CD8-positive, alpha-beta memory T cell (primary cell): Measurements from ENCODE around the gene CAPN5. TPM values are rescaled to one million over a fixed set of nuclear protein-coding genes. Genes with fewer than 3 reads are reported as not detected.
"Not testable (repeated sequence)": the region's sequence is repeated elsewhere in the genome, so short reads cannot be mapped to it uniquely, and the experiment has no call there.

ENCODE experiments used
- CTCF ChIA-PET: fragments of 350-600 bp; sonication (Branson Sonifier 250); formaldehyde crosslinking; loops from one replicate; lab custom pipeline; 2021; ENCODE audit warnings: antibody characterized with exemption; lab: Charles Lee
- POLR2A ChIA-PET: fragments of 350-600 bp; sonication (Branson Sonifier 250); formaldehyde crosslinking; loops from one replicate; lab custom pipeline; 2021; ENCODE audit warnings: antibody characterized with exemption; lab: Charles Lee
- DNase-seq, 5 donors: peaks; one replicate each; pipeline versions ENCODE4 v3.0.0 to v3.0.0-alpha.2; 2020 to 2022; ENCODE audit warnings: mixed read lengths in 1 of 5
- H3K27ac ChIP-seq: one replicate; pipeline ENCODE4 v1.7.0; 2013; ENCODE audit warnings: low read depth, mild to moderate bottlenecking, low read length, moderate library complexity
- H3K27me3 ChIP-seq: 2 replicates; pipeline ENCODE4 v1.7.0; 2013; ENCODE audit warnings: low read length, mild to moderate bottlenecking; ENCODE audit not compliant: insufficient read depth, poor library complexity, severe bottlenecking
- H3K36me3 ChIP-seq: 2 replicates; pipeline ENCODE4 v1.7.0; 2013; ENCODE audit warnings: mild to moderate bottlenecking, low read length, moderate library complexity; ENCODE audit not compliant: insufficient read depth
- H3K4me1 ChIP-seq: 2 replicates; pipeline ENCODE4 v1.7.0; 2013; ENCODE audit warnings: mild to moderate bottlenecking, low read length, moderate library complexity; ENCODE audit not compliant: insufficient read depth
- H3K4me3 ChIP-seq: 2 replicates; pipeline ENCODE4 v1.7.0; 2013; ENCODE audit warnings: mild to moderate bottlenecking, low read length
- H3K9me3 ChIP-seq: 2 replicates; pipeline ENCODE4 v1.7.0; 2013; ENCODE audit warnings: mild to moderate bottlenecking, low read length
- H3K27ac Mint-ChIP-seq, 8 donors: one replicate each; pipeline ENCODE4 v1.8.0; 2020 to 2021; ENCODE audit warnings: mixed read lengths in 8 of 8, mild to moderate bottlenecking in 6 of 8, inconsistent platforms in 3 of 8, moderate library complexity in 3 of 8
- H3K27me3 Mint-ChIP-seq, 2 donors: one replicate each; pipeline ENCODE4 v1.8.0; 2020 to 2021; ENCODE audit warnings: mixed read lengths in 2 of 2, mild to moderate bottlenecking in 1 of 2, moderate library complexity in 1 of 2
- H3K36me3 Mint-ChIP-seq, 3 donors: one replicate each; pipeline ENCODE4 v1.8.0; 2020 to 2021; ENCODE audit warnings: mixed read lengths in 3 of 3, inconsistent platforms in 1 of 3, mild to moderate bottlenecking in 1 of 3
- H3K4me1 Mint-ChIP-seq, 3 donors: one replicate each; pipeline ENCODE4 v1.8.0; 2020 to 2021; ENCODE audit warnings: mixed read lengths in 3 of 3, inconsistent platforms in 1 of 3, mild to moderate bottlenecking in 1 of 3
- H3K4me3 Mint-ChIP-seq, 7 donors: one replicate each; pipeline ENCODE4 v1.8.0; 2020 to 2021; ENCODE audit warnings: mixed read lengths in 7 of 7, mild to moderate bottlenecking in 6 of 7, moderate library complexity in 4 of 7, inconsistent platforms in 2 of 7
- H3K9me3 Mint-ChIP-seq, 5 donors: one replicate each; pipeline ENCODE4 v1.8.0; 2020 to 2022; ENCODE audit warnings: mixed read lengths in 5 of 5, mild to moderate bottlenecking in 3 of 5, moderate library complexity in 2 of 5, inconsistent platforms in 1 of 5
- polyA plus RNA-seq: library from polyadenylated mRNA; unstranded; fragments of 300-500 nt; fragmentation: Illumina TruSeq; gene quantifications from one replicate; pipeline ENCODE4 v1.2.3, GENCODE V29; 2021
- total RNA-seq, 2 experiments: library from RNA; stranded (reverse); gene quantifications; one replicate each; pipeline ENCODE4 v1.2.3, GENCODE V29; 2021

CAPN5 gene
- total and polyA plus RNA-seq, 3 experiments from 2014 or later: 0.78 to 3.4 (median 1.1) TPM

DNA sequence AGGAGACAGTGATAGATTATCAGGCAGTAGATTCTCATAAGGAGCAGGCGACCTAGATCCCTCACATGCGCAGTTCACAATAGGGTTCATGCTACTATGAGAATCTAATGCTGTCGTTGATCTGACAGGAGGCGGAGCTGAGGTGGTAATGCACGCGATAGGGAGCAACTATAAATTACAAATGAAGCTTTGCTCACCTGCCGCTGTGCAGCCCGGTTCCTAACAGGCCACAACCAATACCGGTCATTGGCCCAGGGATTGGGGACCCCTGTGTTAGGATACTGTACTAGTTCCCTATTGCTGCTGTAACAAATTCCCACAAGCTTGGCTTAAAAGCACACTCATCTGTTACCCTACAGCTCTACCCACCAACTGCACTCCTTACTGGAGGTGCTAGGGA is 21.9 kb upstream of the CAPN5 start:
- peaks cover 15% of the 10 kb centered on the region for H3K4me1 ChIP-seq
- POLR2A ChIA-PET: no interaction called here
- H3K27ac Mint-ChIP-seq: no peak overlapping the region
- peaks cover 0 to 6% (median 1%) of the 10 kb centered on the region in 3 donors for H3K36me3 Mint-ChIP-seq
- peaks cover 8 to 13% (median 12%) of the 10 kb centered on the region in 3 donors for H3K4me1 Mint-ChIP-seq
- CTCF ChIA-PET: interaction anchor here (0.8 to 2.2 kb wide), 8 partner anchors 9 to 143 kb away, joined by 3 to 31 read pairs (median 3); partner anchors contain the start of genes B3GNT6 and CAPN5
- DNase-seq: no peak
- no peaks in the 10 kb centered on the region for H3K9me3 ChIP-seq
- H3K36me3 ChIP-seq: no peaks in the 10 kb centered on the region
- H3K27ac ChIP-seq: no peak overlapping the region
- H3K27me3 ChIP-seq: peaks cover 7% of the 10 kb centered on the region
- H3K27me3 Mint-ChIP-seq: peaks cover 29 to 39% of the 10 kb centered on the region in 2 donors
- no peak overlapping the region for H3K4me3 Mint-ChIP-seq
- no peak overlapping the region for H3K4me3 ChIP-seq
- no peaks in the 10 kb centered on the region for H3K9me3 Mint-ChIP-seq

DNA sequence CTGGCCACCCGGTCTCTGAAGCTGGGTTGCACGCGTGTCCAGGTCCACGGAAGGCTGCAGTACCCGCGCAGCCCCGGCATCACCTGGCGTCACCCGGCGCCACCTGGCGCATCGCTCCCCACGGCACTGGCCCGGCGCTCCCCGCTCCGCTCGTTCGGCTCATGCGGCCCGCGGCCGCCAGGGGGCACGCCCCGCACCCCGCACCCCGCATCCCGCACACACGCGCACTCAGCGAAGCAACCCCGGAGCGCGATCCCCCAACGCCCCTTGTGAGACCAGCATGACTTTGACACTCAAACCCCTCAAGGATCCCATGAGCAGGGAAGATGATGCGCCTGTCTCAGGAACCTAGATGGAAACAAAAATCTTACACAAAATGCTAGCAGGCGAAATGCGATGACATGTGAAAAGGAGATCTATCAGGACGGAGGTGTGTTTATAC is 20.7 kb upstream of the CAPN5 start:
- peak; percentile 21 to 66 (median 49) for DNase-seq
- H3K27ac Mint-ChIP-seq: peak overlapping the region in 2 of 8 donors; percentile 42 to 66

DNA sequence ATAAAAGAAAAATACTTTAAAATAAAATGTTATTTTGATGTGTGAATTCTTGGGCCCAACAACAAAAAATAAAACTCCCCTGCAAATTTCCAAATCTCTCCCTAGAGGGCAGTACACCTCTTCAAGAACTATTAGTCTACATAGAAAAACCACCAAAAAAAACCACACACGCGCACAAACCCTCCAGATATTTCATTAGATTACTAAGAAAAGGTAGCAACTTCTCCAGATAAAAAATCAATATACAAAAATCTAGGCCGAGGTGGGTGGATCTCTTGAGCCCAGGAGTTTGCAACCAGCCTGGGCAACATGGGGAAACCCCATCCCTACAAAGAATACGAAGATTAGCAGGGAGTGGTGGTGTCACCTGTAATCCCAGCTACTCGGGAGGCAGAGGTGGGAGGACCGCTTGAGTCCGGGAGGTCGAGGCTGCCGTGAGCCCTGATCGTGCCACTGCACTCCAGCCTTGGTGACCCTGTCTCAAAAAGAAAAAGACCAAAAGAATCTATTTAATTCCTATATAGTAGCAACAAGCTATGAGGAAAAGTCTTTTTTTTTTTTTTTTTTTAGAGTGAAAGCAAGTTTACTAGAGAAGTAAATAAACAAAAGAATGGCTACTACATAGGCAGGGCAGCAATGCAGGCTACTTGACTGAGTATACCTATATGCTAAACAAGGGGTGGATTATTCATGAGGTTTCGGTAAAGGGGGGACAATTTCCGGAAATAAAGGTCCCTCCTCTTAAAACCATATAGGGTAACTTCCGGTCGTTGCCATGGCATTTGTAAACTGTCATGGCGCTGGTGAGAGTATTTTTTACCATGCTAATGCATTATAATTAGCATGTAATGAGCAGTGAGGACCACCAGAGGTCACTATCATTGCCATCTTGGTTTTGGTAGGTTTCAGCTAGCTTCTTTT is 19.5 kb upstream of the CAPN5 start:
- peak overlapping the region; percentile 57 to 73 (median 69) for H3K4me3 Mint-ChIP-seq
- peaks cover 23 to 24% of the 10 kb centered on the region in 2 donors for H3K27me3 Mint-ChIP-seq
- H3K36me3 Mint-ChIP-seq: peaks cover 0 to 6% (median 0%) of the 10 kb centered on the region in 3 donors
- H3K4me1 Mint-ChIP-seq: peaks cover 8 to 12% (median 10%) of the 10 kb centered on the region in 3 donors
- H3K4me1 ChIP-seq: peaks cover 15% of the 10 kb centered on the region
- H3K9me3 ChIP-seq: no peaks in the 10 kb centered on the region
- peak overlapping the region; percentile 9 to 89 (median 70) for H3K27ac Mint-ChIP-seq
- no peaks in the 10 kb centered on the region for H3K36me3 ChIP-seq
- POLR2A ChIA-PET: interaction anchor here (0.6 to 1.5 kb wide), 9 partner anchors 18 to 1084 kb away, joined by 3 to 6 read pairs (median 4); partner anchors contain the start of gene CAPN5
- DNase-seq: peak; percentile 59 to 92 (median 89)
- peaks cover 5% of the 10 kb centered on the region for H3K27me3 ChIP-seq
- no peaks in the 10 kb centered on the region for H3K9me3 Mint-ChIP-seq
- CTCF ChIA-PET: interaction anchor here (0.7 to 3.2 kb wide), 11 partner anchors 12 to 947 kb away, joined by 3 to 75 read pairs (median 6); partner anchors contain the start of genes CAPN5 and INTS4
- peak overlapping the region; percentile 58 for H3K4me3 ChIP-seq
- peak overlapping the region; percentile 25 for H3K27ac ChIP-seq

More for the DNA sequence above, 20.7 kb upstream of the CAPN5 start:
- Mint-ChIP-seq H3K4me3 (peak overlapping the region in 3 of 7 donors; percentile 9 to 47 (median 13)), H3K36me3 (peaks cover 0 to 6% (median 1%) of the 10 kb centered on the region in 3 donors), H3K4me1 (peaks cover 8 to 12% (median 10%) of the 10 kb centered on the region in 3 donors), H3K9me3 (no peaks in the 10 kb centered on the region), H3K27me3 (peaks cover 28 to 32% of the 10 kb centered on the region in 2 donors)
- ChIA-PET POLR2A (no interaction called here), CTCF (interaction anchor here (0.9 to 2.2 kb wide), 5 partner anchors 11 to 80 kb away, joined by 3 to 31 read pairs (median 4); partner anchors contain the start of gene B3GNT6)
- peaks cover 7% of the 10 kb centered on the region for H3K27me3 ChIP-seq
- H3K36me3 ChIP-seq: no peaks in the 10 kb centered on the region
- H3K4me3 ChIP-seq: no peak overlapping the region
- no peak overlapping the region for H3K27ac ChIP-seq
- H3K4me1 ChIP-seq: peaks cover 15% of the 10 kb centered on the region
- no peaks in the 10 kb centered on the region for H3K9me3 ChIP-seq

DNA sequence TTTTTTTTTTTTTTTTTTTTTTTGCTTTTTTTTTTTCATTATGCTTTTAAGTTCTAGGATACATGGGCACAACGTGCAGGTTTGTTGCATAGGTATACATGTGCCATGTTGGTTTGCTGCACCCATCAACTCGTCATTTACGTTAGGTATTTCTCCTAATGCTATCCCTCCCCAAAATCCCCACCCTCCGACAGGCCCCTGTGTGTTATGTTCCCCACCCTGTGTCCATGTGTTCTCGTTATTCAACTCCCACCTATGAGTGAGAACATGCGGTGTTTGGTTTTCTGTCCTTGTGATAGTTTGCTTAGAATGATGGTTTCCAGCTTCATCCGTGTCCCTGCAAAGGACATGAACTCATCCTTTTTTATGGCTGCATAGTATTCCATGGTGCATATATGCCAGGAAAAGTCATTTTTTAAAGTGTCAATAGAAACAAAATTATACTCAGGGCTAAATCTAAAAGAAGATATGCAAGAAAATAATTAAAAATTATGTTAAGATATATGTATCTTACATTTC is 18.8 kb upstream of the CAPN5 start:
- not testable (repeated sequence) for H3K27ac ChIP-seq, H3K36me3 Mint-ChIP-seq, H3K4me3 ChIP-seq, H3K9me3 ChIP-seq, H3K9me3 Mint-ChIP-seq, H3K36me3 ChIP-seq, H3K27me3 ChIP-seq, DNase-seq
- peak overlapping the region in 2 of 8 donors; percentile 47 to 72 for H3K27ac Mint-ChIP-seq
- peak overlapping the region in 1 of 7 donors; percentile 57 for H3K4me3 Mint-ChIP-seq
- peaks cover 8 to 12% (median 10%) of the 10 kb centered on the region in 3 donors for H3K4me1 Mint-ChIP-seq
- H3K27me3 Mint-ChIP-seq: peaks cover 17 to 18% of the 10 kb centered on the region in 2 donors
- H3K4me1 ChIP-seq: peaks cover 15% of the 10 kb centered on the region
- ChIA-PET CTCF (interaction anchor here (1.0 to 3.2 kb wide), 10 partner anchors 11 to 947 kb away, joined by 3 to 75 read pairs (median 6); partner anchors contain the start of genes CAPN5 and INTS4), POLR2A (interaction anchor here (0.6 to 1.5 kb wide), 7 partner anchors 18 to 1083 kb away, joined by 3 to 6 read pairs (median 4); no protein-coding TSS in a partner anchor)

DNA sequence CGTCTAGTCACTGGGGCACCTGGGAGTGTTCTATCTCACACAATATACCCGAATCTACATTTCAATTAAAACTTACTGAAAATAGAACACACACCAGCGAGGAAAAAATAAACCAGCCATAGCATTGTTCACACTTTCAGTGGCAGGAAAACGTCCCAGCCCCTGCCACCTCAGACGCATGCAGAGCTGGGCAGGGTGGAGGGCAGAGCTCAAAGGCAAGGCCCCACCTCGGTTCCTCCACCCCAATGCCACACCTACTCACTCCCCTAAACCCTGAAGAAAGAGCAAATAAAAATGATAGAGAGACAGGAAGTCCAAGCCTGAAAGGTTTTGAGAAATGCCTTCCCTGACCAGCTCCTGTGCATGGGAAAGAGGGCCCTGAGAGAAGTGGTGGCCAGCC is 17.7 kb upstream of the CAPN5 start:
- Mint-ChIP-seq H3K36me3 (peaks cover 0 to 2% (median 0%) of the 10 kb centered on the region in 3 donors), H3K4me3 (peak overlapping the region in 1 of 7 donors; percentile 7), H3K4me1 (peaks cover 8 to 12% (median 10%) of the 10 kb centered on the region in 3 donors), H3K27ac (peak overlapping the region in 1 of 8 donors; percentile 11), H3K27me3 (peaks cover 13 to 16% of the 10 kb centered on the region in 2 donors), H3K9me3 (no peaks in the 10 kb centered on the region)
- POLR2A ChIA-PET: no interaction called here
- CTCF ChIA-PET: interaction anchor here (2.0 to 3.2 kb wide), 3 partner anchors 33 to 65 kb away, joined by 6 to 75 read pairs (median 10); no protein-coding TSS in a partner anchor
- Histone ChIP-seq H3K36me3 (no peaks in the 10 kb centered on the region), H3K4me1 (peaks cover 15% of the 10 kb centered on the region), H3K27ac (no peak overlapping the region), H3K27me3 (peaks cover 5% of the 10 kb centered on the region), H3K9me3 (no peaks in the 10 kb centered on the region), H3K4me3 (no peak overlapping the region)
- DNase-seq: no peak

DNA sequence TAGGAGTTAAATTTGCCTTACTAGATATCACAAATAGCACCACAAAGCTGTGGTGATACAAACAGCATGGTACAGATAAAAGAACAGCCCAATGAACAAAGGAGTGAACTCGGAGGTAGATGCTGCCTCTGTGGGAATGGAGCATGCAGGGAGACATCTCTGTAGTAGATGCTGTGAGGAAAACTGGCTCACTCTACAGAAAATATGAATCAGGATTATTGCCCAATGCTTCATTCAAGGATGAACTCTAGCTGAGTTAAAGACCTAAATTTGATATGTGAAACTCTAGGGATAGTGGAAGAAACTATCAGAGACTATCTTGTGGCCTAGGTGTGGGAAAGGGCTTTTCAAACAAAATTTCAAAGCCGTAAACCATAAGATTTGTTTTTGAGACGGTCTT is 15.3 kb upstream of the CAPN5 start:
- Mint-ChIP-seq H3K4me3 (no peak overlapping the region), H3K36me3 (no peaks in the 10 kb centered on the region), H3K27ac (peak overlapping the region in 1 of 8 donors; percentile 40), H3K9me3 (peaks cover 2 to 8% (median 4%) of the 10 kb centered on the region in 5 donors), H3K27me3 (peaks cover 0 to 6% of the 10 kb centered on the region in 2 donors), H3K4me1 (peaks cover 4 to 8% (median 5%) of the 10 kb centered on the region in 3 donors)
- no peak for DNase-seq
- POLR2A ChIA-PET: no interaction called here
- Histone ChIP-seq H3K27ac (no peak overlapping the region), H3K36me3 (no peaks in the 10 kb centered on the region), H3K4me1 (peaks cover 8% of the 10 kb centered on the region), H3K4me3 (no peak overlapping the region), H3K9me3 (no peaks in the 10 kb centered on the region), H3K27me3 (no peaks in the 10 kb centered on the region)
- CTCF ChIA-PET: interaction anchor here (4.7 kb wide), 1 partner anchor 39 kb away, joined by 19 read pairs; no protein-coding TSS in a partner anchor

DNA sequence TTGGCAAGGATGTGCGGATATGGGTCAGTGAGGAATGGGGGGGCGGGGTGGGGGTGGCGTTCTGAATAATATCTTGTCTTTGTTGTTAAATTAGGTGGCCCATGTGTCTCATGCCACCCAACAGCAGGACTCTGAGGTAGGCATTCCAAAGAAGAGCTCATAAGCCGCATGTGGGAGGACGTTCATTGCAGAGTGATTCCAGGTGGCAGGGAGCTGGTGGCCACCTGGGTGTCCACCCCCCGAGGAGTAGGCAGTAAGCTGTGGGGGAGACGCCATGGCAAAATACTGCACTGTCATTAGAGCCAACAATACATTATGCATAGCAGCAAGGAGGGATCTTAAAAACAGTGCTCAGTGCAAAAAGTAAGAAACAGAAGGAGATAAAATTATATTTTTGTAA is 14.3 kb upstream of the CAPN5 start:
- no peak overlapping the region for H3K27ac ChIP-seq
- no peak overlapping the region for H3K4me3 ChIP-seq
- H3K4me1 ChIP-seq: peaks cover under 1% of the 10 kb centered on the region
- CTCF ChIA-PET: interaction anchor here (4.7 kb wide), 1 partner anchor 38 kb away, joined by 19 read pairs; no protein-coding TSS in a partner anchor
- Mint-ChIP-seq H3K27ac (no peak overlapping the region), H3K4me1 (no peaks in the 10 kb centered on the region), H3K4me3 (no peak overlapping the region), H3K9me3 (peaks cover 6 to 13% (median 9%) of the 10 kb centered on the region in 5 donors), H3K27me3 (peaks cover 0 to 6% of the 10 kb centered on the region in 2 donors), H3K36me3 (peaks cover 0 to 4% (median 2%) of the 10 kb centered on the region in 3 donors)
- H3K36me3 ChIP-seq: no peaks in the 10 kb centered on the region
- H3K27me3 ChIP-seq: no peaks in the 10 kb centered on the region
- H3K9me3 ChIP-seq: no peaks in the 10 kb centered on the region
- no peak for DNase-seq
- POLR2A ChIA-PET: no interaction called here
